Putamen (tissue), 1 donor: Measurements from ENCODE around the gene OR10H5.

ENCODE experiments used
- DNase-seq: peaks from one replicate; pipeline ENCODE4 v3.0.0-alpha.2; 2016; ENCODE audit warnings: low spot score

Gene OR10H5

GRCh38 chr19:15850385-15850784 lies 62.9 kb downstream of the OR10H5 start:
- DNase-seq, result no peak
